ENCODE measurements around the gene LYPD5.
A peak's percentile ranks its signal among the peaks of the same experiment; 100 is the strongest.

Gene LYPD5

DNA sequence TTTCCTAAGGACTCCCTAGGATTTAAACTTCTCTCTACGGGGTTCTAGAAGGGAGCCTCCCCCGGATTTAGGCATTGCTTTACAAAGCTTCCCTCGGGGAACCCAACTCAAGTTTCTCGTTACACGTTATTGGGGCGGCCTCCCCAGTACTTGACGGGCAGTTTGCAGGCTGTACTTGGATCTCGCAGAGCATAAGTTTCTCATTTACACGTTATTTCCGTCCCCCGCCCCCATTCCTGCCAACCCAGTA lies 48.1 kb downstream of the LYPD5 start:
- Mint-ChIP-seq H3K4me3 (peak overlapping the region; percentile 99), H3K27ac (peak overlapping the region; percentile 99), H3K27me3 (no peaks in the 10 kb centered on the region), H3K9me3 (no peaks in the 10 kb centered on the region), H3K4me1 (peaks cover 61% of the 10 kb centered on the region), H3K36me3 (peaks cover 17% of the 10 kb centered on the region)

DNA sequence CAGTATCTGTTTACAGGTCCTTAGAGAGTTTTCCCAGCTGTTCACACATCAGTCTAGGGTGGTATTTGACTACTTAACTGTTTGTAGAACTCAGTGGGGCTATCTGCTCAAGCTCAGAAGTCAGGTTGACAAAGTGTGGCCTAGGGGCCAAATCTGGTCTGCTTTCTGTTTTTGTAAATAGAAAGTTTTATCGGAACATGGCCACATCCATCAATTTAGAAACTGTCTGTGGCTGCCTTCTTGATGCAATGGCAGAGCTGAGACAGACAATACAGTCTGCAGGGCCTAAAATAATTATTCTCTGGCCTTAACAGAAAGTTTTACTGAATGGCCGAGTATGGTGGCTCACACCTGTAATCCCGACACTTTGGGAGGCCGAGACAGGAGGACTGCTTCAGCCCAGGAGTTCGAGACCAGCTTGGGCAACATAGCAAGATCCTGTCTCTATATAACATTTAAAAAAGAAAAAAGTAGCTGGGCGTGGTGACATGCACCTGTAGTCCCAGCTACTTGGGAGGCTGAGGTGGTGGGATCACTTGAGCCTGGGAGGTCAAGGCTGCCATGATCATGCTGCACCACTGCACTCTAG lies 49.9 kb downstream of the LYPD5 start:
- Mint-ChIP-seq H3K9me3 (no peaks in the 10 kb centered on the region), H3K4me1 (peaks cover 70% of the 10 kb centered on the region), H3K36me3 (peaks cover 26% of the 10 kb centered on the region), H3K4me3 (peak overlapping the region; percentile 99), H3K27ac (peak overlapping the region; percentile 90), H3K27me3 (no peaks in the 10 kb centered on the region)

DNA sequence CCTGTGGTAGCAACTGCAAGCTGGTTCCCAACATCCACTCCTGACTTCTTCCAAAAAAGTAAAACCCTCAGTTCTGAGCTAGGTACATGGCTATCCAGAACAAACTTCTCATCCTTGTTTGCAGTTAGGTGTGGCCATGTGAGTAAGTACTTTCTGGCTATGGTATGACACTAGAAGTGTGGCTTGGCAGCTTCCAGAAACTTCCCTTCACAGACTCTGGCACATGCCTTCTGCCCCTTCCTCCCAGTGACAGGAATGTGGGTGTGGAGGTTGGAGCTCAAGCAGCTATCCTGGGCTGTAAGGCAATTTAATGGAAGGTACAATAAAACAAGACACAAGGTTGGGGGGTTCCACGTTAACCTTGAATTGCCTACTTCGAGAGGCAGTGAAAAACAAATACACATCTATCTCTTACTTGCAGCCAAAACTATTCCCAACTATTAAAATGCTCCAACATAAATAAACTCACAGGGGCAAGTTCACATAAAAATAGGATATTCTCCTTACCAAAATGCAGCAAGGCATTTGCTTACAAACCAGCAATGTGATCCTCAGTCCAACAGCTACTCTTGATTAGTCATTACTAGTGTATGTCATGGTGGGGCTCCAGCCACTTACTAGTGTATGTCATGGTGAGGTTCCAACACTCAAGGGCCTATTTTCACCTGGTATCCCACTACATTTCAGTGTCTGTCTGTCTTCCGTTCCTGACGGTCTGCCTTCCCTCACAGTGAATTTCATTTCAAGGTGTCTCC lies 50.6 kb downstream of the LYPD5 start:
- Mint-ChIP-seq H3K9me3 (no peaks in the 10 kb centered on the region), H3K4me1 (peaks cover 64% of the 10 kb centered on the region), H3K27me3 (no peaks in the 10 kb centered on the region), H3K36me3 (peaks cover 26% of the 10 kb centered on the region), H3K4me3 (no peak overlapping the region), H3K27ac (peak overlapping the region; percentile 90)

DNA sequence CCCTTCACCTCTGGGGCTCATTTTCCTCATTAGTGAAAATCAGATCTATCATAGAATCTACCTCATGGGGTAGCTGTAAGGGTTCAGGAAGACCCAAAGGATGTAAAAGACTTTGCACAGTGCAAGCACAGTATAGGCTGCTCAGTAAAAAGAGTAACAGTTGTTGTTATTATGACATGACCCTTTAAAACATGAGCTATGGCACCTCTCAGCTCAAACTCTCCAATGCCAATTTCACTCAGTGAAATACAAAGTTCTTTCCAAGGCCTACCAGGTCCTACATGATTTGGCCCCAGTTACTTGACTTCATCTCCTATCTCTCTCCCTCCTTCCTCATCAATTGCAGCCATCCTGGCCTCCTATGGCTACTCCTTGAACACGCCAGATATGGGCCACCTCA lies 52.3 kb downstream of the LYPD5 start:
- peak overlapping the region; percentile 80 for H3K27ac Mint-ChIP-seq
- peaks cover 31% of the 10 kb centered on the region for H3K36me3 Mint-ChIP-seq
- no peak overlapping the region for H3K4me3 Mint-ChIP-seq
- H3K4me1 Mint-ChIP-seq, result peaks cover 54% of the 10 kb centered on the region
- H3K27me3 Mint-ChIP-seq, result no peaks in the 10 kb centered on the region
- H3K9me3 Mint-ChIP-seq, result no peaks in the 10 kb centered on the region

DNA sequence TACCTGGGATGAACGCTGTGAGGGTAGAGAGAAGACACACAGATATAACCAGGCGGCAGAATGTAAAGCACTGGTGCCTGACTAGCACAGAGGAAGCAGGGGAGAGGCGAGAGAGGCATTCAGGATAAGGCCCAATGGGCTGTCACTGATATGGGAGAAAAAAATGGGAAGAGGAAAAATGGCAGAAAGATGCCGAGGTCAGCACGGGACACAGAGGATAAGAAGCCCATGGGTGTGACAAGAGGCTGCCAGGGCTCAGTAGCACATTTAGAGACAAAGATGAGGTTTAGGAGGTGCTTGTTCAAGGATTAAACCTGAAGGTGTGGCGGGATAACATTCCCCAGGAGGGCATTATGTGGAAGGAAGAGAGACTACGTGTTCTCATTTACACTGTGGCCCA lies 53.1 kb downstream of the LYPD5 start:
- H3K4me1 Mint-ChIP-seq, result peaks cover 55% of the 10 kb centered on the region
- peak overlapping the region; percentile 73 for H3K27ac Mint-ChIP-seq
- H3K27me3 Mint-ChIP-seq, result no peaks in the 10 kb centered on the region
- H3K36me3 Mint-ChIP-seq, result peaks cover 32% of the 10 kb centered on the region
- H3K4me3 Mint-ChIP-seq, result no peak overlapping the region
- no peaks in the 10 kb centered on the region for H3K9me3 Mint-ChIP-seq

DNA sequence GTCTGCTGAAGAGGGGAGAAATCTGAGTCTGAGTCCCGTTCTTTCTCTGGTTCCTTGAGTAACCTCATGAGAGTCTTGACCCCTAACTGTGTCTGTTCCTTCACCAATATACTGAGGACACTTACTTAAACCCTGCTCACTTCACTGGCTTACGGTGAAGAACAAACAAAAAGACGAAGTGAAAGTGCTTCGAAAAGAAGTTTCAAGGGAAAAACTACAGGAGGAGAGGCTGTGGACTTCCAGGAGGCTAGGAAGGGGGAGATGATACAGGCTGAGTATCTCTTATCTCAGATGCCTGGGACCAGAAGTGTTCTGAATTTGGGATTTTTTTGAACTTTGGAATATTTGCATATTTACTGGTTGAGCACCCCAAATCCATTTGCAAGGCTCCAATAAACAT lies 53.6 kb downstream of the LYPD5 start:
- Mint-ChIP-seq H3K4me3 (no peak overlapping the region), H3K4me1 (peaks cover 51% of the 10 kb centered on the region), H3K27ac (peak overlapping the region; percentile 73), H3K36me3 (peaks cover 32% of the 10 kb centered on the region), H3K27me3 (no peaks in the 10 kb centered on the region), H3K9me3 (no peaks in the 10 kb centered on the region)

DNA sequence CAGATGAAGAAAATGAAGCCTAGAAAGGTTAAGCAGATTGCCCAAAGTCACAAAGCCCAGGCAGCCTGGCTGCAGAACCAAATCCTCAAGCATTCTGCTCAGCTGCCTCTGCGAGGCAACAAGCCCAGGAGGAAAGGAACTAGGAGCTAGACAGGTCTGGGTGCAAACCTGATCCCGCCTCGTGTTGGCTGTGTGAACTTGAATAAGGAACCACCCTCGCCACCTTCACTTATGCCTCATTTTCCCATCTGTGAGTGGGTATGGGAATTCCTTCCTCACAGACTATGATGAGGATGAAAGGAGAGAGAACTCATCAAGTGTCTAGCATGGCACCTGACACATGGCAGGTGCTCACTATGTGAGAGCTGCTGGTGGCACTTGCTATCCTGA lies 54.0 kb downstream of the LYPD5 start:
- Mint-ChIP-seq H3K36me3 (peaks cover 32% of the 10 kb centered on the region), H3K4me1 (peaks cover 46% of the 10 kb centered on the region), H3K9me3 (no peaks in the 10 kb centered on the region), H3K4me3 (no peak overlapping the region), H3K27me3 (no peaks in the 10 kb centered on the region), H3K27ac (peak overlapping the region; percentile 73)

DNA sequence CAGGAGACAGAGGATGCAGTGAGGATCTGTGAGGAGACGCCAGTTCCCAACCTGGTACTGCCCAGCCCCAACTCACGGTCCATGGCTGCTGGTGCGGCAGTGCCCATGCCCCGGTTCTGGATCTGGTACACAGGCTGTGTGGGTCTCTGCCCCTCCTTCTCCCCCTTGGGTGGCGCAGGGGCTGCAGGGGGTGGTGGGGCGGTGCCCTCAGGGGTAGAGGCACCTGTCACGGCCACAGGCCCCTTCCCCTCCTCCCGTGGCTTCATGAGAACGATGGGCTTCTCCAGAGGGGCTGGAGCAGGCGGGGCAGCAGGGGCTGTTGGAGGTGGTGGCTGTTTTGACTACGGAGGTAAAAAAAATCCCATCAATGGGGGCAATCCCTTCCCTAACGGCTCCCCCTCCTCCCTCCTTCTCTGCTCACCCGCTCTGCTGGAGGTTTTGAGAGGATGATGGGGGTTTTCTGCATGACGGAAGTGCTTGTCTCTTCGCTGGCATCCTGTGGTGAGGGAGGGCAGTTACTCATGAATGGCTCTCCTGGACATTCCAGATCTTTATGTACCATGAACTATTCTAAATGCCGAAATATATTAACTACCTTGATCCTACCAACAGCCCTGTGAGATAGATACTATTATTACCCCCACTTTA lies 54.6 kb downstream of the LYPD5 start:
- H3K27ac Mint-ChIP-seq, result peak overlapping the region; percentile 73
- H3K9me3 Mint-ChIP-seq, result no peaks in the 10 kb centered on the region
- no peak overlapping the region for H3K4me3 Mint-ChIP-seq
- peaks cover 28% of the 10 kb centered on the region for H3K36me3 Mint-ChIP-seq
- H3K27me3 Mint-ChIP-seq, result no peaks in the 10 kb centered on the region
- H3K4me1 Mint-ChIP-seq, result peaks cover 41% of the 10 kb centered on the region
